ENCODE results near the gene DGKD. TPM values are rescaled to one million over a fixed set of nuclear protein-coding genes. Genes with fewer than 3 reads are reported as not detected.

The DGKD gene
- total RNA-seq, 4 donors from 2014 or later: 26.3 to 41.3 (median 30.4) TPM

DNA sequence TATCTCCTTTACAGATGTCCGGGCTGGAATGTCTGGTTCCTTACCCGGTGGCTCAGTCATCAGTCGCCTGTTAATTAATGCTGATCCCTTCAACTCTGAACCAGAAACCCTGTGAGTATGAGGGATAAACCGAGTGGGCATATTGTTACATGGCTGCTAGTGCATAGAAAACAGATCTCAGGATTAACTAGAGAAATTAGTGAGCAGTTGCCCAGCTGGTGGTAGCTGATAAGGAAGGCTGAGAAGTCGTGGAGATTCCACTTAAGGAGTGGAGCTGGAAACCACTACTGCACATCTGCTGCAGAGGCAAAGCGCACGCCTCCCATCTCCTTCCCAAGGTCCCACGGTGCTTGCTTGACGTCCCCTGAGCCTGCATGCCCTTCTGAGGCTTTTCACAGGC lies 97.7 kb downstream of the DGKD start:
- intact Hi-C loops (cut with DNase I; ENCODE audit: low total_unique reads) (no loop called here), in situ Hi-C loops (cut with MboI; ENCODE audit: low sequenced_read_pairs in 4 of 4) (no loop called here)
- no peak overlapping the region for H3K4me3 ChIP-seq
- H3K27me3 ChIP-seq: no peaks in the 10 kb centered on the region
- ATAC-seq (no peak), DNase-seq (peak in 1 of 2 donors; percentile 6)
- no peaks in the 10 kb centered on the region for H3K9me3 ChIP-seq
- peak overlapping the region in 1 of 4 donors; percentile 48 for H3K27ac ChIP-seq
- H3K4me1 ChIP-seq: no peaks in the 10 kb centered on the region
- TF ChIP-seq POLR2A (IDR thresholded peaks at IDR 0.05): no peak
- TF ChIP-seq, protein P1, sequence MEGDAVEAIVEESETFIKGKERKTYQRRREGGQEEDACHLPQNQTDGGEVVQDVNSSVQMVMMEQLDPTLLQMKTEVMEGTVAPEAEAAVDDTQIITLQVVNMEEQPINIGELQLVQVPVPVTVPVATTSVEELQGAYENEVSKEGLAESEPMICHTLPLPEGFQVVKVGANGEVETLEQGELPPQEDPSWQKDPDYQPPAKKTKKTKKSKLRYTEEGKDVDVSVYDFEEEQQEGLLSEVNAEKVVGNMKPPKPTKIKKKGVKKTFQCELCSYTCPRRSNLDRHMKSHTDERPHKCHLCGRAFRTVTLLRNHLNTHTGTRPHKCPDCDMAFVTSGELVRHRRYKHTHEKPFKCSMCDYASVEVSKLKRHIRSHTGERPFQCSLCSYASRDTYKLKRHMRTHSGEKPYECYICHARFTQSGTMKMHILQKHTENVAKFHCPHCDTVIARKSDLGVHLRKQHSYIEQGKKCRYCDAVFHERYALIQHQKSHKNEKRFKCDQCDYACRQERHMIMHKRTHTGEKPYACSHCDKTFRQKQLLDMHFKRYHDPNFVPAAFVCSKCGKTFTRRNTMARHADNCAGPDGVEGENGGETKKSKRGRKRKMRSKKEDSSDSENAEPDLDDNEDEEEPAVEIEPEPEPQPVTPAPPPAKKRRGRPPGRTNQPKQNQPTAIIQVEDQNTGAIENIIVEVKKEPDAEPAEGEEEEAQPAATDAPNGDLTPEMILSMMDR (IDR thresholded peaks at IDR 0.05 in 4 of 5, conservative IDR thresholded peaks at IDR 0.05 in 1 of 5): no peak
- peaks cover 0 to 100% of the 10 kb centered on the region in 2 donors for H3K36me3 ChIP-seq

- Histone ChIP-seq H3K27ac (peak overlapping the region in 3 of 4 donors; percentile 11 to 49 (median 48)), H3K27me3 (no peaks in the 10 kb centered on the region), H3K9me3 (no peaks in the 10 kb centered on the region), H3K4me3 (no peak overlapping the region), H3K4me1 (no peaks in the 10 kb centered on the region), H3K36me3 (peaks cover 0 to 100% of the 10 kb centered on the region in 2 donors)
- ATAC-seq (no peak), DNase-seq (peak in 1 of 2 donors; percentile 6)
- intact Hi-C loops (cut with DNase I; ENCODE audit: low total_unique reads) (no loop called here), in situ Hi-C loops (cut with MboI; ENCODE audit: low sequenced_read_pairs in 4 of 4) (no loop called here)
- TF ChIP-seq, protein P1 (IDR thresholded peaks at IDR 0.05 in 4 of 5, conservative IDR thresholded peaks at IDR 0.05 in 1 of 5): no peak
- TF ChIP-seq POLR2A (IDR thresholded peaks at IDR 0.05): no peak
Observed at GRCh38 chr2:233453111-233453915, 99.0 kb downstream of the DGKD start.

DNA sequence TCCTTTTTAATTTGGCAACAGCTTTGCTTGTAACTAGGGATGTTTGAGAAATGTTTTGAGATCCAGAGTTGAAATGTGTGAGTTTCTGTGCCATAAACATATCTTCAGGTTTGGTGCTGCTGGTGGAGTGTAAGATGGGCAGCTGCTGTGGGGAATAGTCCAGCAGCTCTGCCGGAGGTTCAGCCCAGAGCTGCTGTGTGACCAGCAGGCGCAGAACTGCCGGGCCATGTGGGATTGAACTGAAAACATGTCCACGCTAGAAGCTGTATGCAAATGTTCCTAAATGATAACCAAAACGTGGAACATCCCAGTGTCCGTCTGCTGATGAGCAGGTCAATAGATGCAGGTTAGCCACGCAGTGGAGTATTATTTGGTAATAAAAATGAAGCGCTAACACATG lies 99.6 kb downstream of the DGKD start:
- ATAC-seq: no peak
- in situ Hi-C loops (cut with MboI; ENCODE audit: low sequenced_read_pairs in 4 of 4) (no loop called here), intact Hi-C loops (cut with DNase I; ENCODE audit: low total_unique reads) (loop anchor here (2.0 kb wide), 1 partner anchor 15 kb away; no protein-coding TSS in a partner anchor)
- Histone ChIP-seq H3K27ac (peak overlapping the region in 1 of 4 donors; percentile 48), H3K9me3 (no peaks in the 10 kb centered on the region), H3K4me3 (no peak overlapping the region), H3K36me3 (peaks cover 0 to 100% of the 10 kb centered on the region in 2 donors), H3K4me1 (peaks cover 0 to 3% of the 10 kb centered on the region in 2 donors), H3K27me3 (no peaks in the 10 kb centered on the region)
- DNase-seq: peak in 1 of 2 donors; percentile 8
- TF ChIP-seq, protein P1 (IDR thresholded peaks at IDR 0.05 in 4 of 5, conservative IDR thresholded peaks at IDR 0.05 in 1 of 5): no peak

GRCh38 chr2:233455006-233455405 lies 100.7 kb downstream of the DGKD start:
- intact Hi-C loops (cut with DNase I; ENCODE audit: low total_unique reads): loop anchor here (2.0 kb wide), 1 partner anchor 14 kb away; no protein-coding TSS in a partner anchor
- Histone ChIP-seq H3K27ac (peak overlapping the region in 1 of 4 donors; percentile 5), H3K4me3 (no peak overlapping the region), H3K4me1 (peaks cover 0 to 4% of the 10 kb centered on the region in 2 donors), H3K27me3 (no peaks in the 10 kb centered on the region), H3K9me3 (no peaks in the 10 kb centered on the region), H3K36me3 (peaks cover 0 to 100% of the 10 kb centered on the region in 2 donors)
- peak in 1 of 2 donors; percentile 14 for DNase-seq
- in situ Hi-C loops (cut with MboI; ENCODE audit: low sequenced_read_pairs in 4 of 4): no loop called here
- ATAC-seq: no peak
- TF ChIP-seq, protein P1 (IDR thresholded peaks at IDR 0.05 in 4 of 5, conservative IDR thresholded peaks at IDR 0.05 in 1 of 5): no peak
- no peak for TF ChIP-seq POLR2A (IDR thresholded peaks at IDR 0.05)
